Brain microvascular endothelial cell (primary cell): ENCODE data around the gene EMCN.

Experiments used
- DNase-seq: peaks from one replicate; pipeline ENCODE4 v3.0.0-alpha.2; 2020
- H3K27ac ChIP-seq: fragments of 250-450 bp; sonication (Bioruptor Pico); 2 replicates; pipeline ENCODE4 v1.5.1; 2020; ENCODE audit warnings: mild to moderate bottlenecking, moderate library complexity
- H3K27me3 ChIP-seq: fragments of 250-450 bp; sonication (Bioruptor Pico); replicated peaks from 2 replicates; pipeline ENCODE4 v1.5.1; 2020; ENCODE audit warnings: mild to moderate bottlenecking
- H3K36me3 ChIP-seq: fragments of 250-450 bp; sonication (Bioruptor Pico); replicated peaks from 2 replicates; pipeline ENCODE4 v1.5.1; 2020; ENCODE audit warnings: mild to moderate bottlenecking
- H3K4me3 ChIP-seq: 2 replicates; pipeline ENCODE4 v1.5.1; 2011; ENCODE audit warnings: low read depth, mild to moderate bottlenecking, control low read depth, low read length, moderate library complexity
- CTCF ChIP-seq: IDR thresholded peaks from 2 replicates; pipeline ENCODE4 v1.5.1; 2011; ENCODE audit warnings: low read depth, mild to moderate bottlenecking, moderate library complexity, low read length, control low read depth, inconsistent platforms; ENCODE audit errors: missing control alignments
- in situ Hi-C: cut with HindIII; loops from 2 replicates; pipeline ENCODE4 v1.10.0; 2017; ENCODE audit warnings: low sequenced_read_pairs, low pct_ligation_motif_present

Gene EMCN

GRCh38 chr4:100461807-100462605 is 55.8 kb downstream of the EMCN start:
- in situ Hi-C loops: no loop called here
- Histone ChIP-seq H3K27me3 (no peaks in the 10 kb centered on the region), H3K4me3 (no peak overlapping the region), H3K36me3 (no peaks in the 10 kb centered on the region), H3K27ac (no peak overlapping the region)
- TF ChIP-seq CTCF: no peak
- no peak for DNase-seq

GRCh38 chr4:100450449-100450848 is 67.4 kb downstream of the EMCN start:
- in situ Hi-C loops: no loop called here
- H3K27ac ChIP-seq: no peak overlapping the region
- H3K36me3 ChIP-seq: no peaks in the 10 kb centered on the region
- H3K4me3 ChIP-seq: no peak overlapping the region
- DNase-seq: no peak
- no peak for TF ChIP-seq CTCF
- no peaks in the 10 kb centered on the region for H3K27me3 ChIP-seq

- Histone ChIP-seq H3K4me3 (no peak overlapping the region), H3K36me3 (no peaks in the 10 kb centered on the region), H3K27ac (no peak overlapping the region), H3K27me3 (no peaks in the 10 kb centered on the region)
- no peak for TF ChIP-seq CTCF
- in situ Hi-C loops: no loop called here
- DNase-seq: no peak
Observed at GRCh38 chr4:100431416-100431815, 86.4 kb downstream of the EMCN start.

- Histone ChIP-seq H3K36me3 (no peaks in the 10 kb centered on the region), H3K27me3 (no peaks in the 10 kb centered on the region), H3K27ac (no peak overlapping the region), H3K4me3 (no peak overlapping the region)
- no peak for DNase-seq
- in situ Hi-C loops: no loop called here
- no peak for TF ChIP-seq CTCF
Observed at GRCh38 chr4:100430451-100430850, 87.4 kb downstream of the EMCN start.

- no peak for DNase-seq
- no peaks in the 10 kb centered on the region for H3K27me3 ChIP-seq
- no peak overlapping the region for H3K27ac ChIP-seq
- H3K4me3 ChIP-seq: no peak overlapping the region
- H3K36me3 ChIP-seq: no peaks in the 10 kb centered on the region
- TF ChIP-seq CTCF: no peak
- in situ Hi-C loops: no loop called here
Observed at GRCh38 chr4:100429616-100430015, 88.2 kb downstream of the EMCN start.

GRCh38 chr4:100428051-100428450 is 89.8 kb downstream of the EMCN start:
- no peaks in the 10 kb centered on the region for H3K36me3 ChIP-seq
- H3K27me3 ChIP-seq: no peaks in the 10 kb centered on the region
- in situ Hi-C loops: no loop called here
- peak; percentile 39 for DNase-seq
- no peak overlapping the region for H3K27ac ChIP-seq
- no peak for TF ChIP-seq CTCF
- H3K4me3 ChIP-seq: no peak overlapping the region
